GM13976 (cell line): ENCODE data around the gene HERC5.

Experiments used
- DNase-seq: peaks from one replicate; pipeline ENCODE4 v3.0.0; 2012; ENCODE audit warnings: low spot score
- in situ Hi-C: fragments of 300-500 bp; cut with MboI; formaldehyde crosslinking; loops from one replicate; pipeline ENCODE4 v1.12.0; 2022; ENCODE audit warnings: low sequenced_read_pairs, mixed read lengths, inconsistent platforms; ENCODE audit not compliant: unreplicated experiment
- TF ChIP-seq, protein P1 (sequence below): IDR thresholded peaks from 2 replicates; pipeline ENCODE4 v1.5.1; 2012; ENCODE audit warnings: borderline replicate concordance, mild to moderate bottlenecking; ENCODE audit not compliant: insufficient read depth; ENCODE audit errors: extremely low read depth, missing control alignments, control extremely low read depth

The HERC5 gene

DNA sequence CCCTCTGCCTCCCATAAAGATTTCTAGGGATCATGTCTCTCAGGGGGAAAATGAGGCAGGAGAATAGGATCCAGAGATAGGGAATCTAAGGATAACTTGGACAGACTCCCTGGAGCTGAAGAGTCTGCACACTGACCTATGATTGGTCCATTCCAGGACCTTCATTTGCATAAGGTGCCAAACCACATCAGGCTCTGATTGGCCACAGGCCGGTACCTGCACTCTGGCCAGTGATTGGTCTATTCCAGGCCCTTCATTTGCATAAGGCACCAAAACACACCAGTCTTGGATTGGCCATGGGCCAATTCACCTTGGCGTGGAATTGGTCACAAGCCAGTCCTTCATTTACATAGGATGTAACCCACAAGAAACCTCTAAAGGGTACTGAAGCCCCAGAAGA lies 4.0 kb upstream of the HERC5 start:
- no peak for DNase-seq
- TF ChIP-seq, protein P1, sequence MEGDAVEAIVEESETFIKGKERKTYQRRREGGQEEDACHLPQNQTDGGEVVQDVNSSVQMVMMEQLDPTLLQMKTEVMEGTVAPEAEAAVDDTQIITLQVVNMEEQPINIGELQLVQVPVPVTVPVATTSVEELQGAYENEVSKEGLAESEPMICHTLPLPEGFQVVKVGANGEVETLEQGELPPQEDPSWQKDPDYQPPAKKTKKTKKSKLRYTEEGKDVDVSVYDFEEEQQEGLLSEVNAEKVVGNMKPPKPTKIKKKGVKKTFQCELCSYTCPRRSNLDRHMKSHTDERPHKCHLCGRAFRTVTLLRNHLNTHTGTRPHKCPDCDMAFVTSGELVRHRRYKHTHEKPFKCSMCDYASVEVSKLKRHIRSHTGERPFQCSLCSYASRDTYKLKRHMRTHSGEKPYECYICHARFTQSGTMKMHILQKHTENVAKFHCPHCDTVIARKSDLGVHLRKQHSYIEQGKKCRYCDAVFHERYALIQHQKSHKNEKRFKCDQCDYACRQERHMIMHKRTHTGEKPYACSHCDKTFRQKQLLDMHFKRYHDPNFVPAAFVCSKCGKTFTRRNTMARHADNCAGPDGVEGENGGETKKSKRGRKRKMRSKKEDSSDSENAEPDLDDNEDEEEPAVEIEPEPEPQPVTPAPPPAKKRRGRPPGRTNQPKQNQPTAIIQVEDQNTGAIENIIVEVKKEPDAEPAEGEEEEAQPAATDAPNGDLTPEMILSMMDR, result no peak
- in situ Hi-C loops, result no loop called here

DNA sequence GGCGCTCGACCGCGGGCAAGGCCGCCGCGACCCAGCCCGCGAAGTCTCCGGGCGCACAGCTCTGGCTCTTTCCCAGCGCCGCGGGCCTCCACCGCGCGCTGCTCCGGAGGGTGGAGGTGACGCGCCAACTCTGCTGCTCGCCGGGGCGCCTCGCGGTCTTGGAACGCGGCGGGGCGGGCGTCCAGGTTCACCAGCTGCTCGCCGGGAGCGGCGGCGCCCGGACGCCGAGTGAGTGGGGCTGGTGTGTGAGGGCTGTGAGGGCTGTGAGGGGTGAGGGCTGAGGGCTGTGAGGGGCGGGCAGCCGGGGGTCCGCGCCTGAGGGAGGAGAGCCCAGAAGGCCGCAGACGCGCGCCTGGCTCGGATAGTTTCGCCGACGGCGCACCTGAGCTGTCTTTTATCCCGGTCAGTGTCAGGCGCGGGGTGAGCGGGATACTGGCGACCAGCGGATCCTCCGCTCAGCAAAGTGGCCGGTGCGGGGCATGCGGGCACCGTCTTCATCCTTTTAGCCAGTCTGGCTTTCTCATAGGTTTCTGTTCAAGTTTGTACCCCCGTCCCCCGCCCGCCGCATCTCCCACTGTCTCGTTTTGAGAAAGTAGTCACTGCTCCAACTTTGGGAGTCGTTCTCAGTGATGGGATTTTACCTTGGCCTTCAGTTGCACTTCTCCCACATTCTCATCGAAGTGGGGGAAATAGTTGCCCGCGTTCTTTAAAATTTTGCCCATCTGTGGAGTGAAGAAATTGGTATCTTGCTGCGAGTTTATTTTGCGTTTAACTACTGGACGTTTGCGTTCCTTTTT lies 586 bp downstream of the HERC5 start:
- TF ChIP-seq, protein P1, result no peak
- in situ Hi-C loops, result no loop called here
- DNase-seq, result no peak

DNA sequence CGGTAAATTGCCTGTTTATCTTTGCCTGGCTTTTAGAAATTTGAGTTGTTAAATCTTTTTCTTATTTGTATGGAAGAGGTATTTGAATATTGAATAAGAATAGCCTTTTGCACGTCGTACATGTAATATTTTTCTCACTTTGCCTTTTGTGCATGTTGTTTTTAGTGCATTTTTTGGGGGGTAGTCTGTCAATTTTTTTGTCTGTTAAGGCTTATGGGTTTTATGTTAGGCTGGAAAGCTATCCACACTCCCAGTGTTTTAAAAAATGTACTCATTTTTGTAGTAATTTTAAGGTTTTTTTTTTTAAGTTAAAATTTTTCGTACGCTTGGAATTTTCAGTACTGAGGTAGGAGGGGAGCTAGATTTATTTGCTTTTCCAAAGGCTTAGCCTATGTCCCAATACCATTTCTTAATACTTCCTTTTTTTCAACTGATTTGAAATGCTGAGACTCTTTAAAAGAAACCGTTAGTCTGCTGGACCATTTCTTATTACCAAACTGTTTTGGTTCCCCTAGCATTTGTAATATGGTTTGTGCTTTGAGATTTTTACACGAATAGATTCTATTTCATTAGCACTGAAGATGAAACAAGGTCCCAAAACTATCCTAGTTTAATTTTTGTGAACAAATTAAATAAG lies 1.3 kb downstream of the HERC5 start:
- in situ Hi-C loops, result no loop called here
- no peak for DNase-seq
- TF ChIP-seq, protein P1, result no peak

DNA sequence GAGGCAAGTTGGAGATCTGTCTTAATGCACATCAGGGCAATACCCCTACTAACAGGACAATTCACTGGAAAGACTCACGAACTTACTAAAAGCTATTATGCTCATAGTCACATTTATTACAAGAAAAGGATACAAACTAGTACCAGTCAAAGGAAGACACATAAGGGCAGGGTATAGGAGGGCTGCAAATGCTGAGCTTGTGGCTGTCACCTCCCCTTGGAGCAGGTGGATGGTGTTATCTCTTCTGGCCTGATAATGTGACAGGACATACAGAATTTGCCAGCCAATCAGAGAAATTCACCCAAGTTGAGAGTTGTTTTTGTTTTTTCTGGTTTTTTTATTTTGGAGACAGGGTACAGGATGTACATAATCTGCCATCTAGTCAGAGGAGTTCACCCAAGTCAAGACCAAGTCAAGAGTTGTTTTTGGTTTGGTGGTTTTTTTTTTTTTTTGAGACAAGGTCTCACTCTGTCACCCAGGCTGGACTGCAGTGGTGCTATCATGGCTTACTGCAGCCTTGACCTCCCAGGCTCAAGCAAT lies 8.8 kb downstream of the HERC5 start:
- in situ Hi-C loops, result no loop called here
- TF ChIP-seq, protein P1, result no peak
- no peak for DNase-seq

DNA sequence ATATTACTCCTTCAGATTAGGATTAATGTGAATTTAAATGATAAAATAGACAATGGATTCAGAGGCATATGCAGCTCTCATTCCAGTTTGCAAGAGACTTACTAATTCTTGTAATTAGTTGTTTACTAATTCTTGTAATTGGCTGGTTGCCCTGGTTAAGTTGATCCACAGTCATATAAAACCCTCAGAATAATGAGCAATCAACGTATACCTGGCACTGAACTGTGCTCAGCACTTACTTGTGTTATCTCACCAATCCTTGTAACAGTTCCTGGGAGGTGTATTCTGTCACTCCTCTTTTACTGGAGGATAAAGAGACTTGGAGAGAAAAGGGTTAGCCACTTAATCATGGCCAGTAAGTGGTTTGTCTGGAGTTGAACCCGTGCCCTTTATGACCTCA lies 10.5 kb downstream of the HERC5 start:
- in situ Hi-C loops, result no loop called here
- TF ChIP-seq, protein P1, result no peak
- no peak for DNase-seq

DNA sequence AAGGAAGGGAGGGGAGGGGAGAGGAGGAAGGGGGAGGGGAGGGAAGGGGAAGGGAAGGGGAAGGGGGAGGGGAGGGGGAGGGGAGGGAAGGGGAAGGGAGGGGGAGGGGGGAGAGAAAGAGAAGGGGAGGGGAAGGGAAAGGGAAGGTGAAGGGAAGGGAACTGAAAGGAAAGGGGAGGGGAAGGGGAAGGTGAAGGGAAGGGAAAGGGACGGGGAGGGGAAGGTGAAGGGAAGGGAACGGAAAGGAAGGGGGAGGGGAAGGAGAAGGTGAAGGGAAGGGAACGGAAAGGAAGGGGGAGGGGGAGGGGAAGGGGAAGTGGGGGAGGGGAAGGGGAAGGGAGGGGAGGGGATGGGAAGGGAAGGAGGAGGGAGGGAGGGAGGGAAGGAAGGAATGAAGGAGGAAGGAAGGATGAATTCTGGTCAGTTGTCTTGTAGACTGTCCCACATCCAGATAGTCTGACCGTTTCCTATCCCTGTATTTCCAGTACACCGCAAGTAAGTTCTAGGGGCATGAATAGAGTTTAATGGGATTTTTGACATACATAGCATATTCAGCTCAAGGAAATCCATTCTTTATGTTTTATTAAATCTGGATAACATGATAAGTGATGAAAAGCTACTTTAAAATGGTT lies 20.4 kb downstream of the HERC5 start:
- no peak for DNase-seq
- in situ Hi-C loops, result no loop called here
- TF ChIP-seq, protein P1, result no peak
